H1 (cell line): Measurements from ENCODE around the gene GPR34. TPM values are rescaled to one million over a fixed set of nuclear protein-coding genes. Genes with fewer than 3 reads are reported as not detected.

ENCODE experiments used
- polyA plus RNA-seq, 7 experiments: library from polyadenylated mRNA; depleted of rRNA in 3 of 7; stranded (reverse) in 5 of 7; unstranded in 2 of 7; fragments of >200 nt in 5 of 7; fragments of 200-250 nt in 2 of 7; gene quantifications; 1 replicate in 5 of 7; 2 replicates in 1 of 7; 4 replicates in 1 of 7; pipeline versions ENCODE4 v1.2.1 to v1.2.3, GENCODE V29; 2011 to 2013; ENCODE audit warnings: missing spikeins in 2 of 7, mixed read lengths in 2 of 7
- small RNA-seq: library from polyadenylated mRNA; stranded (forward); fragments of <200 nt; extraction: miRNeasy Mini kit (QIAGEN cat#:217004); gene quantifications from one replicate; pipeline ENCODE3, GENCODE V24; 2013; ENCODE audit not compliant: insufficient read depth
- total RNA-seq: library from RNA; stranded (reverse); fragmentation: NEBNext Ultra II Directional; extraction: Animal tissue kit (Norgen Biotek cat#: 25700); gene quantifications from 2 replicates; pipeline ENCODE4 v1.2.1, GENCODE V29; 2021

GPR34 gene
- total and polyA plus RNA-seq, 2 of the 8 experiments (the other 6 are each of a cell fraction or from before 2014, with no cell fraction given) = not detected

Small RNAs within 50 kb of the gene (small RNA-seq; reads per million reads assigned to genes)
- gene RN7SL144P = not detected

Other genes with a start within 250 kb of the GPR34 start
- not detected in 2 replicates for gene NYX, start 241.6 kb upstream of the GPR34 start, total RNA-seq
- 0.05 TPM in 1 of 2 replicates, not detected in the other for gene NYX, start 241.6 kb upstream of the GPR34 start, polyA plus RNA-seq (2011; rRNA removed)
- not detected in 2 replicates for gene GPR82, start 35.2 kb downstream of the GPR34 start, total RNA-seq
- gene GPR82, start 35.2 kb downstream of the GPR34 start, polyA plus RNA-seq (2011; rRNA removed) = not detected in 2 replicates
- 55.1 and 66.6 TPM in 2 replicates for gene CASK, start 234.6 kb downstream of the GPR34 start, total RNA-seq
- gene CASK, start 234.6 kb downstream of the GPR34 start, polyA plus RNA-seq (2011; rRNA removed) = 11.9 and 21.6 TPM in 2 replicates